ENCODE results near the gene PACSIN1.

DNA sequence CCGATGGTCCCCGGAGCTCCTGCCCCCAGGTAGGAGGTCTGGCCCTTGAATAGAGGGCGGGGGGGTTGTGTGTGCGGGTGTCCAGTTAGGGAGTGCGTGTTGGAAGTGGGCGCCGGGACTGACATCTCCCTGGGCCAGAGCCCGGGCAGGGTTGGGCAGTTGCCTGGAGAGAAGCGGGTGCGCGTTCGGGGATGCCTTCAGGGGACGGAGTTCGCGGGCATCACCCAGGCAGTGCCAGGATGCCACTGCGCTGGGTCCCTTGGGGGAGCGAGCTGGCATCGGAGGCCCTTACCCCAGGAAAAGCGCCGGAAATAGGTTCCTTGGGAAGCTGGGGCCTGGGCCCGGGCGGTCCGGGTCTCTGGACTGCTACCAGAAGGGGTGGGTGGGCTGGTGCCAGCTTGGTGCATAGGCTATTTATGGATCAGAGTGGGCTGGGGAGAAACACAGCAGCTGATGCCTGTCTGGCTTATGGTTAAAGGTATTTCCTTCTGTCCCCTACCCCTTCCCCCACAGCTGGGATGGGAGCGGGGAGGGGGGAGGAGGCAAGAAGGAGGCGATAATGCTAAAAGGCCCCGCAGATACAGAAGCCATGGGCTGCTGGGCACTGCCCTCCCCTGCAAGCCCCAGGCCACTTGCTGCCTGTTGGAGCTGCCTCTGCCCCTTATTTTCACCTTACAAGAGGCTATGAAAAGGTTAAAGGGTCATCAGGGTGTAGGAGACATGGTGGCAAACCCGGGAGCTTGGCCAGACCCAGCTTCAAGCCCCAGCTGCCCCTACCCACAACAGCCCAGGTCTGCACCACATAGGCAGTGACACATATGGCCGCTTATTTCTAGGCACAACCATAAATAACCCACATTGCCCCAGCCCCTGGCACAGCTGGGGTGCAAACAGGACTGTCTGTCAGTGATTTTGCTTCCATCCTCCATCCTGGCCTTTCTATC is 638 bp downstream of the PACSIN1 start:
- TF ChIP-seq ZNF350 (tag by site-specific recombination; IDR thresholded peaks at IDR 0.05) (no peak), ZNF121 (tag by site-specific recombination; IDR thresholded peaks at IDR 0.05) (no peak), ZNF654 (tag by site-specific recombination; IDR thresholded peaks at IDR 0.05; ENCODE audit: low read depth) (no peak), ZNF670 (tag by site-specific recombination; IDR thresholded peaks at IDR 0.05; ENCODE audit: low read depth) (no peak), YY1 (tag by site-specific recombination; IDR thresholded peaks at IDR 0.05) (no peak), MYNN (tag by site-specific recombination; IDR thresholded peaks at IDR 0.05; ENCODE audit: borderline replicate concordance) (no peak), ZNF558 (tag by site-specific recombination; IDR thresholded peaks at IDR 0.05) (no peak)
- TF ChIP-seq, protein P1, sequence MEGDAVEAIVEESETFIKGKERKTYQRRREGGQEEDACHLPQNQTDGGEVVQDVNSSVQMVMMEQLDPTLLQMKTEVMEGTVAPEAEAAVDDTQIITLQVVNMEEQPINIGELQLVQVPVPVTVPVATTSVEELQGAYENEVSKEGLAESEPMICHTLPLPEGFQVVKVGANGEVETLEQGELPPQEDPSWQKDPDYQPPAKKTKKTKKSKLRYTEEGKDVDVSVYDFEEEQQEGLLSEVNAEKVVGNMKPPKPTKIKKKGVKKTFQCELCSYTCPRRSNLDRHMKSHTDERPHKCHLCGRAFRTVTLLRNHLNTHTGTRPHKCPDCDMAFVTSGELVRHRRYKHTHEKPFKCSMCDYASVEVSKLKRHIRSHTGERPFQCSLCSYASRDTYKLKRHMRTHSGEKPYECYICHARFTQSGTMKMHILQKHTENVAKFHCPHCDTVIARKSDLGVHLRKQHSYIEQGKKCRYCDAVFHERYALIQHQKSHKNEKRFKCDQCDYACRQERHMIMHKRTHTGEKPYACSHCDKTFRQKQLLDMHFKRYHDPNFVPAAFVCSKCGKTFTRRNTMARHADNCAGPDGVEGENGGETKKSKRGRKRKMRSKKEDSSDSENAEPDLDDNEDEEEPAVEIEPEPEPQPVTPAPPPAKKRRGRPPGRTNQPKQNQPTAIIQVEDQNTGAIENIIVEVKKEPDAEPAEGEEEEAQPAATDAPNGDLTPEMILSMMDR (tag by site-specific recombination; IDR thresholded peaks at IDR 0.05) = no peak
- TF ChIP-seq, protein P2, sequence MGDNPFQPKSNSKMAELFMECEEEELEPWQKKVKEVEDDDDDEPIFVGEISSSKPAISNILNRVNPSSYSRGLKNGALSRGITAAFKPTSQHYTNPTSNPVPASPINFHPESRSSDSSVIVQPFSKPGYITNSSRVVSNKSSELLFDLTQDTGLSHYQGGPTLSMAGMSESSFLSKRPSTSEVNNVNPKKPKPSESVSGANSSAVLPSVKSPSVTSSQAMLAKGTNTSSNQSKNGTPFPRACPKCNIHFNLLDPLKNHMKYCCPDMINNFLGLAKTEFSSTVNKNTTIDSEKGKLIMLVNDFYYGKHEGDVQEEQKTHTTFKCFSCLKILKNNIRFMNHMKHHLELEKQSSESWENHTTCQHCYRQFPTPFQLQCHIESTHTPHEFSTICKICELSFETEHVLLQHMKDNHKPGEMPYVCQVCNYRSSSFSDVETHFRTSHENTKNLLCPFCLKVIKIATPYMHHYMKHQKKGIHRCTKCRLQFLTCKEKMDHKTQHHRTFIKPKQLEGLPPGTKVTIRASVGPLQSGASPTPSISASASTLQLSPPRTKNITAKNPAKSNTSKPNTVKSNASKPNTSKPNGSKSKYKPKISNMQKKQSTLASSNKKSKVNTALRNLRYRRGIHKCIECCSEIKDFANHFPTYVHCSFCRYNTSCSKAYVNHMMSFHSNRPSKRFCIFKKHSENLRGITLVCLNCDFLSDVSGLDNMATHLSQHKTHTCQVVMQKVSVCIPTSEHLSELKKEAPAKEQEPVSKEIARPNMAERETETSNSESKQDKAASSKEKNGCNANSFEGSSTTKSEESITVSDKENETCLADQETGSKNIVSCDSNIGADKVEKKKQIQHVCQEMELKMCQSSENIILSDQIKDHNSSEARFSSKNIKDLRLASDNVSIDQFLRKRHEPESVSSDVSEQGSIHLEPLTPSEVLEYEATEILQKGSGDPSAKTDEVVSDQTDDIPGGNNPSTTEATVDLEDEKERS (tag by site-specific recombination; IDR thresholded peaks at IDR 0.05) = no peak

Measured in HEK293 (cell line).